MM.1S (cell line): Measurements from ENCODE around the gene GPSM3.

ENCODE experiments used
- DNase-seq: peaks from one replicate; pipeline ENCODE4 v3.0.0-alpha.2; 2015
- H2AFZ ChIP-seq: fragments of 300-600 bp; sonication (generic); 2 replicates; pipeline ENCODE4 v1.6.0; 2016; ENCODE audit warnings: antibody characterized with exemption, low read length
- H3F3A ChIP-seq: fragments of 300-600 bp; sonication (generic); 2 replicates; pipeline ENCODE4 v1.6.1; 2016; ENCODE audit warnings: mild to moderate bottlenecking, antibody characterized with exemption, low read length, moderate library complexity, mixed read lengths; ENCODE audit not compliant: insufficient read depth
- H3K27ac ChIP-seq: fragments of 300-600 bp; sonication (generic); 2 replicates; pipeline ENCODE4 v1.5.1; 2016; ENCODE audit warnings: mild to moderate bottlenecking, low read length
- H3K27me3 ChIP-seq: fragments of 300-600 bp; sonication (generic); replicated peaks from 2 replicates; pipeline ENCODE4 v1.6.0; 2016; ENCODE audit warnings: low read length; ENCODE audit not compliant: insufficient read depth
- H3K36me3 ChIP-seq: fragments of 300-600 bp; sonication (generic); replicated peaks from 2 replicates; pipeline ENCODE4 v1.6.1; 2016; ENCODE audit warnings: mild to moderate bottlenecking, low read length, mixed read lengths; ENCODE audit not compliant: insufficient read depth
- H3K4me1 ChIP-seq: fragments of 300-600 bp; sonication (generic); 2 replicates; pipeline ENCODE4 v1.6.1; 2016; ENCODE audit warnings: low read length, mixed read lengths
- H3K4me2 ChIP-seq: fragments of 300-600 bp; sonication (generic); 2 replicates; pipeline ENCODE4 v1.6.0; 2016; ENCODE audit warnings: low read depth, low read length
- H3K4me3 ChIP-seq: fragments of 300-600 bp; sonication (generic); 2 replicates; pipeline ENCODE4 v1.5.1; 2016; ENCODE audit warnings: low read length, mixed read lengths
- H3K79me2 ChIP-seq: fragments of 300-600 bp; sonication (generic); 2 replicates; pipeline ENCODE4 v1.6.1; 2016; ENCODE audit warnings: mixed run types, low read length, mixed read lengths
- H3K9ac ChIP-seq: fragments of 300-600 bp; sonication (generic); 2 replicates; pipeline ENCODE4 v1.6.1; 2016; ENCODE audit warnings: low read length, mixed read lengths
- H3K9me2 ChIP-seq: fragments of 300-600 bp; sonication (generic); replicated peaks from 2 replicates; pipeline ENCODE4 v1.6.1; 2016; ENCODE audit warnings: mild to moderate bottlenecking, low read length, mixed read lengths; ENCODE audit not compliant: insufficient read depth
- H3K9me3 ChIP-seq: fragments of 300-600 bp; sonication (generic); replicated peaks from 2 replicates; pipeline ENCODE4 v1.6.1; 2016; ENCODE audit warnings: mild to moderate bottlenecking, low read length, mixed read lengths; ENCODE audit not compliant: insufficient read depth
- H4K20me1 ChIP-seq: fragments of 300-600 bp; sonication (generic); 2 replicates; pipeline ENCODE4 v1.6.1; 2016; ENCODE audit warnings: mild to moderate bottlenecking, low read length, moderate library complexity, mixed read lengths; ENCODE audit not compliant: insufficient read depth
- CTCF ChIP-seq: fragments of 300-600 bp; sonication (generic); IDR thresholded peaks from 2 replicates; pipeline ENCODE4 v1.5.1; 2016; ENCODE audit warnings: antibody characterized with exemption, low read length, mixed read lengths
- EZH2 ChIP-seq: fragments of 300-600 bp; sonication (generic); optimal IDR thresholded peaks from 2 replicates; pipeline ENCODE3; 2017; ENCODE audit warnings: low read depth, mild to moderate bottlenecking, antibody characterized with exemption, low read length, mixed read lengths
- EZH2phosphoT487 ChIP-seq: fragments of 300-600 bp; sonication (generic); IDR thresholded peaks from 2 replicates; pipeline ENCODE4 v1.6.1; 2018; ENCODE audit warnings: antibody characterized with exemption, low read length

Gene GPSM3

DNA sequence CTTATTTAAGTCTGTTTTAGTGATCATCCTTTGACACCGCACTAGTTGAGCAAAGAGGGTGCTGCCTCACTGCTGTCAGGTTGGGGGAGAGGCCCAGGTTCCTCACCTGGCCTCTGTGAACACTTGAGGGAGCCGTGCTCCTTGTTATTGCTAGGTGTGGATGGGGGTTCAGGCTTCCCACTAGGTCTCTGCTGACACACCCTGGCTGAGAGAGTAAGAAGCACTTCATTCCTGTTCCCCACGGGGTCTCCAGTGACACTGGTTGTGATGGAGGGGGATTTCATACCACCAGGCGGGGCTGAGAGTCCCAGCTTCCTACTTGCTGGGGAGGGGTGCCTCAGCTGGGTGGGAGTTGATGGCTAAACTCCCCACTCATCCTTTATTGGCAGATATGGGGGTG is 42.5 kb upstream of the GPSM3 start:
- Histone ChIP-seq H3K4me1 (no peaks in the 10 kb centered on the region), H3K79me2 (no peaks in the 10 kb centered on the region), H3K9me2 (no peaks in the 10 kb centered on the region), H2AFZ (no peak overlapping the region), H3K4me2 (no peak overlapping the region), H4K20me1 (no peaks in the 10 kb centered on the region), H3K27ac (no peak overlapping the region), H3K9me3 (no peaks in the 10 kb centered on the region), H3K9ac (no peak overlapping the region), H3K36me3 (no peaks in the 10 kb centered on the region), H3F3A (no peaks in the 10 kb centered on the region), H3K27me3 (no peaks in the 10 kb centered on the region), H3K4me3 (no peak overlapping the region)
- TF ChIP-seq EZH2phosphoT487 = no peak
- TF ChIP-seq CTCF = 0 out of 2 replicates have a peak, but pooled peaks have one; percentile 6
- DNase-seq = no peak

- H3F3A ChIP-seq = no peaks in the 10 kb centered on the region
- no peak overlapping the region for H2AFZ ChIP-seq
- no peak overlapping the region for H3K4me2 ChIP-seq
- no peaks in the 10 kb centered on the region for H3K9me3 ChIP-seq
- no peaks in the 10 kb centered on the region for H3K36me3 ChIP-seq
- H3K4me3 ChIP-seq = no peak overlapping the region
- no peak overlapping the region for H3K27ac ChIP-seq
- H3K79me2 ChIP-seq = no peaks in the 10 kb centered on the region
- TF ChIP-seq EZH2 (no peak), EZH2phosphoT487 (no peak), CTCF (no peak)
- no peak overlapping the region for H3K9ac ChIP-seq
- no peak for DNase-seq
- no peaks in the 10 kb centered on the region for H4K20me1 ChIP-seq
- H3K27me3 ChIP-seq = peaks cover 5% of the 10 kb centered on the region; the same call in 1 of the 2 replicates
- no peaks in the 10 kb centered on the region for H3K4me1 ChIP-seq
- H3K9me2 ChIP-seq = no peaks in the 10 kb centered on the region
Measured at GRCh38 chr6:32226434-32226833, 34.0 kb upstream of the GPSM3 start.

DNA sequence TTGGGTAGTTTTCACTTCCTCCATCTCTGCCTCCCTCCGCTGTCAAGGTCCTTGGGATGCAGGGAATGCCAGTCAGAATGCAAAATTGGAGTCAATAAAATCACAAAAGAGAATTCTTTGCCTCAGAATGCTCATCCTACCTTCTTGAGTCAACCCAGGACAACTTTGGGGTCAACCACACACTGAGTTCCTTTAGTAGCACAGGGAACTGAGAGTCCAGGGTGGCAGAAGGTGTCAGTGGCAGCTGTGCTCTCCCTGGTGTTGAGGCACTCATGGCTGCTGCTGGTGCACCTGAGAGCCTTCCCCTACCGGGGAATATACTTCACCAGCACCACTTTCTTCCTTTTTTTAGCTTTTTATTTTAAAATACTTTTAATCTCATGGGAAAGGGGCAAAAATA is 32.3 kb upstream of the GPSM3 start:
- Histone ChIP-seq H3K27ac (no peak overlapping the region), H3K79me2 (no peaks in the 10 kb centered on the region), H3K27me3 (peaks cover 11% of the 10 kb centered on the region), H2AFZ (no peak overlapping the region), H3K9ac (no peak overlapping the region), H3K9me2 (no peaks in the 10 kb centered on the region), H3K9me3 (no peaks in the 10 kb centered on the region), H3F3A (no peaks in the 10 kb centered on the region), H3K4me3 (no peak overlapping the region), H3K4me1 (no peaks in the 10 kb centered on the region), H3K36me3 (no peaks in the 10 kb centered on the region), H3K4me2 (no peak overlapping the region), H4K20me1 (no peaks in the 10 kb centered on the region)
- TF ChIP-seq CTCF (no peak), EZH2 (no peak), EZH2phosphoT487 (no peak)
- no peak for DNase-seq
